HG02610 (cell line): ENCODE measurements around the gene RNF126.
A peak's percentile ranks its signal among the peaks of the same experiment; 100 is the strongest.
"Not testable (repeated sequence)": the region's sequence is repeated elsewhere in the genome, so short reads cannot be mapped to it uniquely, and the experiment has no call there.

Experiments used
- ATAC-seq: cut with Tn5 transposase; IDR thresholded peaks from one replicate; pipeline ENCODE4 v1.9.1; 2021; ENCODE audit warnings: mild to moderate bottlenecking, moderate library complexity; ENCODE audit not compliant: unreplicated experiment

The RNF126 gene

GRCh38 chr19:632579-633067 is 30.4 kb downstream of the RNF126 start:
- ATAC-seq: peak; percentile 15

- no peak for ATAC-seq
These were observed 32.9 kb downstream of the RNF126 start for GRCh38 chr19:629961-630714.

GRCh38 chr19:629515-629914 is 33.5 kb downstream of the RNF126 start:
- ATAC-seq: not testable (repeated sequence)

DNA sequence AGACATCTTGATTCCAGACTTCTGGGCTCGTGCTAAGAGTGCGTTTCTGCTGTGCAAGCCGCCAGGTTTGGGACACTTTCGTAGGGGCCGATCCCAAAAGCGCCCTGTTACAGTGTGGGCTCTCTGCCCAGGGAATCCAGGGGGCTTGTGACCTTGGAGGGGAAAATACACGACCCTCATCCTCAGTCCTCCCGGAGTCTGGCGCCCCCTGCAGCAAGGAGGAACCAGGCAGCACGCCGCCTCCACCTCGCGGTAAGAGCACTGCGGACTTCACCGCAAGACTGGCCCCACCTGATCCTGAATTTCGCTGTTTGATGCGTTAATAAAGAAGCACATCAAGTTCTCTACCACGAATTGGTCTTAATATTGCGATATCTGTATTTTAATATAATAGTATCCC is 34.8 kb downstream of the RNF126 start:
- ATAC-seq: no peak

- ATAC-seq: not testable (repeated sequence)
These were observed 36.4 kb downstream of the RNF126 start for GRCh38 chr19:626566-626965.

DNA sequence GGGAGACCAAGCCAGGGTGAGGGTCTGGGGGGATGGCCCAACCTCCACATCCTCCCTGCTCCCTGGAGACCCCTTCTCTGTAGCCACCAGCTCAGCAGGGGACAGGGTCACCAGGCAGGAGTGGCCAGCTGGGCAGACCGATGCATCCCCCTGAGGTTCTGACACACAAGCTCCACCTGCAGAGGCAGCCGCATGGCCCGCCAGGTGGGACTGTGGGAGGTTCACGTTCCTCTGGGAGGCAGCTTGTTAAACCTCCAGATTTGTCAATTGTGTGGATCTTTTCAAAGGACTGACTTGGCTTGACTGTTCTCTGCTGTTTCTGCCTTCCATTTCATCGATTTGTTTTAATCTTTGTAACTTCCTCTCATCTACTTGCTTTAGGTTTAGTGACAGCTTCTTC is 37.8 kb downstream of the RNF126 start:
- ATAC-seq: no peak

DNA sequence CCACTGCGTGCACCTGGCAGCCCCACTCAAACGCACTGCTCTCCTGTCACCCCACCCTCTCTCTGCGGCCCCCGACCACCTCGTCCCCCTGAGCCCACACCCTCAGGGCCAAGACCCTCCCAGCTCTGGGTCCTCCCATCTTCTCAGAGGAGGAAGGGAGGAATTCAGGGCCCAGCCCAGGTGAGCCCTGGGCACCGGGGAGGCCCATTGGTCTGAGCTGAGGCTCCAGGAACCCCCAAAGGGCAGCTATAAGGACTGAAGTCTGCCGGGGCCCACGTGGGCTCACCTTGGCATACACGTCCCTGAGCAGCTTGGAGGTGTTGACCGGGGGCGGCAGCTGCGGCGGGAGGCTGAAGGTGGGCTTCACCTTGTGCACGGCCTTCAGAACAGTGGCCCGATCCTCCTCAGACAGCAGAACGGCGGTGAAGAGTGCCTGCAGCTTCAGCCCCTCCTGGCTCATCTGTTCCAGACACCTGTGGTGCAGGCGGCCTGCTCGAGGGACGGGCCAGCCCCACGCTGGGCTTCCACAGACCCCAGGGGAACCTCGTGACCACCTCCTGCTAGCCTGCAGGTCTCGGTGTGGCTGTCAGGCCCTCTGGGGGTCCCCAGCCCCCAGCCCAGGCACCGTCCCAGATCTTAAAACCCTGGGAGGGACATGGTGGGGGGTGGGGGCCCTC is 38.4 kb downstream of the RNF126 start:
- no peak for ATAC-seq

GRCh38 chr19:623974-624373 is 39.0 kb downstream of the RNF126 start:
- ATAC-seq: no peak

GRCh38 chr19:623175-623916 is 39.7 kb downstream of the RNF126 start:
- no peak for ATAC-seq

DNA sequence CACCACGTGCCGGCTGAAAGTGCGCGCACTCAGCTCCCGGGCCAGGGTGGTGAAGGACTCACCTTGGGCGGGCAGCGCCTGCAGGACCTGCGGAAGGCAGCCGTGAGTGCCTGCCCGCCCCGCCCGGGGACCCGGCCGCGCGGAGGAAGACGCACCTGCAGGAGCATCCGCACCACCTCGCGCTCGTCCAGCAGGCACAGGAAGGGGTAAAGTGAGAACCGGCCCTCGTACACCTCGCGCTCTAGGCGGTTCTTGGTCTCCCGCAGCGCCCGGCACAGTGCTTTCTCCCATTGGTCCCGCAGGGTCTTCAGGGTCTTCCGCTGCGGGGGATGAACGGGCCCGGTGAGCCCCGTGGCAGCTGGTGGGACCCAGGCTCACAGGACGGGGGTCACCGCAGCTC is 40.3 kb downstream of the RNF126 start:
- ATAC-seq: no peak

DNA sequence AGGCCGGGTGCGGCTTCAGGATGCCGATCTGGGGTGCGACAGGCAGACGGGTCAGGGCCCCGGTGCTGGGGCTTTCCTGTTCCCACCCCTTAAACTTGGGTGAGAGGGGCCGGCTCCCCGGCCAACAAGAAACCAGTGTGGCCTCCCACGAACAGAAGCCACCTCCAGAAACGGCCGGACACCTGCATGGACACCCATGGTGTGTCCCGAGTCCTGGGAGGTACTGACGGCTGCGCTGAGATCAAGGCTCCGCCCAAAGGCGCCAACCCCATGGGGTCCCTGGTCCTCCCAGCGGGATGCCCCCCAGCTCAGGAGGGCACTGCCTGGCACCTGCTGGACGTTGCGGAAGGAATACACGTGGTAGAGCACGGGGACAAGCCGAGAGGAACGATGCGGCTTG is 41.2 kb downstream of the RNF126 start:
- ATAC-seq: no peak

DNA sequence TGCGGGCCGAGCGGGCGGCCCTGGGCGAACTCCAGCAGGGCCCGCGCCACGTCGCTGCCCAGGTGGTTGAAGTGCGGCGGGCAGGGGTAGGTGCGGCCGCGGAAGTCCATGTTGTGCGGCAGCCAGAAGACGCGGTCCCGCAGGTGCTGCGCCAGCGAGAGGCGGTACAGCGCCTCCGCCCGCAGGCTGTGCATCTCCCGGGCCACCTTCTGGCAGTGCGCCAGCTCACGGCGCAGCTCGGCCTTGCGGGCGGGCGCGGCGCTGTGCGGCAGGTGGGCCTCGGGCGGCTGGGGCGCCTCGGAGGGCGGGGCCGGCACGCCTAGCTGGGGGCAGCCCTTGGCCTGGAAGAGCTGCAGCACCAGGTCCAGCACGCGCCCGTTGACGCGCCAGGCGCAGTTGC is 41.8 kb downstream of the RNF126 start:
- not testable (repeated sequence) for ATAC-seq

DNA sequence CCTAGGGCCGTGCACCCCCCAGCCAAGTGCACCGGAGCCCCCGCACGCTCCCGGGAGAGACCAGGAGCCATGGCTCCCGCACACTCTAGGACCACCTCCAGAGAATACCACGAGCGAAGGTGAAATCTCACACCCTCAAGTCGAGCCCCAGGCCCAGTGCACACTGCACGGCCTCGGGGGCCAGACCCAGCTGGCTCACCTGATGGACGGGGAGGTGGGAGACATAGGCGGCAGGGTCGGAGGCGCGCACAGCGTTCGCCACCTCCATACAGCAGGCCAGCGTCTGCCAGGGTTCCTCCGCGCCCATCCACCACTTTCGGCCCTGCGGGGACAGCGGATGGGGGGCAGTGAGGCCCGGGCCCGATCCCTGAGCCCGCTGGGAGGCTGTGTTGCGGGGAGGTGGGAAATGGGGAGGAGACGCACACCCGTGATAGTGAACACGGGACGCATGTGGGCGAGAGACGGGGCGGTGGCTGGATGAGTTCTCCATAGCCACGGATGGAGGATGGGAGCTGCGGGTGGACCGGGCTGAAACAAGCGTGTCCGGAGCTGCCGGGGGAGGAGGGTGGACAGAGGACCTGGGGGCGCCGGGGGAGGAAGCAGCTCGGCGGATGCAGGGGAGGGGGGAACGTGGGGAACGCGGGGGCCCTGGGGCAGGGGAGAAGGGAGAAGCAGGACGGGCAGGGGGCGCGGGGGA is 42.7 kb downstream of the RNF126 start:
- ATAC-seq: no peak

GRCh38 chr19:619286-620002 is 43.6 kb downstream of the RNF126 start:
- no peak for ATAC-seq

DNA sequence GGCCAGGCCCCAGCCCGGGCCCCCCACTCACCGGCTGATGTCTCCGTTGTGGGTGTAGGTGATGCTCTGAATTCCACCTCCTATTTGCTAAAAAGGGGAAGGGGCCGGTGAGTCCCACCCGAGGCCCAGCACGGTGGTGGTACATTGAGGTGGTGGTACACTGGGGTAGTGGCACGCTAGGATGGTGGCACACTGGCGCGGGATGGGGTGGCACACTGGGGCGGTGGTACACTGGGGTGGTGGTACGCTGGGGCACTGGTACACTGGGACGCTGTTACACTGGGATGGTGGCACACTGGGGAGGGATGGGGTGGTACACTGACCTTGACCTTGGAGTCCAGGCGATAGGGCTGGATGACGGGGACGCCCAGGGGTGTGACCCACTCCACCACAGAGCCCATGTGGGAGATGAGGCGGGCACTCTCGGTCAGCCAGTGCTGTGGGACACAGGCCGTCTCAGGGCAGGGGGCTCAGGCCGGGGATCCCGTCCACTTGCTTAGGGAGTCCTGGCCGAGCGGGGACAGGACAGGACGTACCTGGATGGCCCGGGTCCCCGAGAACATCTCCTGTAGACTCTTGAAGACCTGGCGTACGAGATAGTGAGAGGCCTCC is 44.2 kb downstream of the RNF126 start:
- no peak for ATAC-seq

GRCh38 chr19:618247-618619 is 44.8 kb downstream of the RNF126 start:
- no peak for ATAC-seq

GRCh38 chr19:617551-618246 is 45.3 kb downstream of the RNF126 start:
- no peak for ATAC-seq

- no peak for ATAC-seq
These were observed 46.1 kb downstream of the RNF126 start for GRCh38 chr19:616747-617526.
